Transverse colon (tissue), 4 donors: Measurements from ENCODE around the gene PCDHB5. TPM values are rescaled to one million over a fixed set of nuclear protein-coding genes. Genes with fewer than 3 reads are reported as not detected.
"Not testable (repeated sequence)": the region's sequence is repeated elsewhere in the genome, so short reads cannot be mapped to it uniquely, and the experiment has no call there.

Experiments used
- DNase-seq: peaks from one replicate; pipeline ENCODE4 v3.0.0-alpha.2; 2019
- H3K27ac ChIP-seq, 4 donors: fragments of 200-600 bp; sonication (generic); 2 replicates each; pipeline ENCODE4 v1.5.1; 2016 to 2018; ENCODE audit warnings: inconsistent platforms in 4 of 4
- H3K27me3 ChIP-seq: fragments of 200-600 bp; sonication (generic); 2 replicates; pipeline ENCODE4 v1.5.1; 2017; ENCODE audit warnings: inconsistent platforms
- H3K36me3 ChIP-seq, 4 donors: fragments of 200-600 bp; sonication (generic); 2 replicates each; pipeline ENCODE4 v1.5.1; 2017 to 2019; ENCODE audit warnings: inconsistent platforms in 4 of 4
- H3K4me1 ChIP-seq, 4 donors: fragments of 200-600 bp; sonication (generic); 2 replicates each; pipeline ENCODE4 v1.5.1; 2017 to 2020; ENCODE audit warnings: inconsistent platforms in 4 of 4
- H3K4me3 ChIP-seq, 4 donors: fragments of 200-600 bp; sonication (generic); 1 replicate in 1 of 4; 2 replicates in 3 of 4; pipeline versions ENCODE4 v1.5.1 to v1.6.1; 2017 to 2019; ENCODE audit warnings: inconsistent platforms in 4 of 4
- H3K9me3 ChIP-seq, 2 donors: fragments of 200-600 bp; sonication (generic); 2 replicates each; pipeline ENCODE4 v1.5.1; 2017 to 2019; ENCODE audit warnings: inconsistent platforms in 2 of 2
- EP300 ChIP-seq: sonication (generic); formaldehyde crosslinking; IDR thresholded peaks from one replicate; pipeline ENCODE4 v1.6.1; 2017; ENCODE audit warnings: antibody characterized with exemption, low read depth
- POLR2A ChIP-seq: fragments of 450-650 bp; IDR thresholded peaks from one replicate; pipeline ENCODE4 v1.6.1; 2016; ENCODE audit warnings: antibody characterized with exemption, mild to moderate bottlenecking, moderate library complexity
- POLR2AphosphoS5 ChIP-seq, 3 donors: sonication (generic); formaldehyde crosslinking; IDR thresholded peaks; one replicate each; pipeline ENCODE4 v1.6.1; 2016; ENCODE audit warnings: antibody characterized with exemption in 3 of 3
- whole genome bisulfite sequencing, 2 donors: methylation state at CpG; one replicate each; pipeline ENCODE4 v1.1.5; 2018; ENCODE audit warnings: low coverage in 1 of 2; 5-methylcytosine and 5-hydroxymethylcytosine counted together
- in situ Hi-C, 4 donors: fragments of 200-750 bp; cut with MboI; loops; one replicate each; pipeline versions ENCODE4 v1.15.0 to v1.15.1; 2017; ENCODE audit warnings: low sequenced_read_pairs in 3 of 4, low pct_ligation_motif_present in 1 of 4, low pct_unique_long_range_greater_than_20kb in 1 of 4
- intact Hi-C: fragments of 100-400 bp; cut with DNase I; formaldehyde crosslinking; loops from one replicate; pipeline ENCODE4 v1.15.1; 2023; ENCODE audit warnings: low total_unique reads
- total RNA-seq, 4 donors: library from RNA; depleted of rRNA; stranded (reverse); fragments of >200 nt; gene quantifications; one replicate each; pipeline ENCODE4 v1.1.0, GENCODE V29; 2016
- TF ChIP-seq, protein P1 (sequence below), 5 experiments: fragments of 200-600 bp in 3 of 5; fragments of 450-650 bp in 2 of 5; sonication (generic) in 3 of 5; IDR thresholded peaks; 1 replicate in 2 of 5; 2 replicates in 3 of 5; pipeline ENCODE4 v1.5.1; 2016 to 2017; ENCODE audit warnings: antibody characterized with exemption in 5 of 5, inconsistent platforms in 3 of 5, mild to moderate bottlenecking in 2 of 5, moderate library complexity in 1 of 5

PCDHB5 gene
- total RNA-seq, 4 donors from 2014 or later: 1.1 to 3.0 (median 1.3) TPM; not detected in 1

- in situ Hi-C loops: no loop called here
- DNase-seq: no peak
- H3K4me1 ChIP-seq: no peaks in the 10 kb centered on the region
- TF ChIP-seq EP300: no peak
- TF ChIP-seq, protein P1, sequence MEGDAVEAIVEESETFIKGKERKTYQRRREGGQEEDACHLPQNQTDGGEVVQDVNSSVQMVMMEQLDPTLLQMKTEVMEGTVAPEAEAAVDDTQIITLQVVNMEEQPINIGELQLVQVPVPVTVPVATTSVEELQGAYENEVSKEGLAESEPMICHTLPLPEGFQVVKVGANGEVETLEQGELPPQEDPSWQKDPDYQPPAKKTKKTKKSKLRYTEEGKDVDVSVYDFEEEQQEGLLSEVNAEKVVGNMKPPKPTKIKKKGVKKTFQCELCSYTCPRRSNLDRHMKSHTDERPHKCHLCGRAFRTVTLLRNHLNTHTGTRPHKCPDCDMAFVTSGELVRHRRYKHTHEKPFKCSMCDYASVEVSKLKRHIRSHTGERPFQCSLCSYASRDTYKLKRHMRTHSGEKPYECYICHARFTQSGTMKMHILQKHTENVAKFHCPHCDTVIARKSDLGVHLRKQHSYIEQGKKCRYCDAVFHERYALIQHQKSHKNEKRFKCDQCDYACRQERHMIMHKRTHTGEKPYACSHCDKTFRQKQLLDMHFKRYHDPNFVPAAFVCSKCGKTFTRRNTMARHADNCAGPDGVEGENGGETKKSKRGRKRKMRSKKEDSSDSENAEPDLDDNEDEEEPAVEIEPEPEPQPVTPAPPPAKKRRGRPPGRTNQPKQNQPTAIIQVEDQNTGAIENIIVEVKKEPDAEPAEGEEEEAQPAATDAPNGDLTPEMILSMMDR (IDR thresholded peaks at IDR 0.05): peak in 2 of 5 experiments; percentile 15 to 25
- peaks cover 12% of the 10 kb centered on the region for H3K27me3 ChIP-seq
- no peaks in the 10 kb centered on the region for H3K36me3 ChIP-seq
- H3K27ac ChIP-seq: no peak within 1 kb of the TSS
- WGBS, 2 donors: 35 to 49% methylated on average over 11 to 20 of the region's 20 CpGs
- H3K9me3 ChIP-seq: peaks cover 25 to 35% of the 10 kb centered on the region in 2 donors
- H3K4me3 ChIP-seq: peak within 1 kb of the TSS in 1 of 4 donors; percentile 15
- intact Hi-C loops: no loop called here
Observed at GRCh38 chr5:141172381-141173204, 37.6 kb downstream of the PCDHB5 start, which contains the start of gene PCDHB7. TSS of gene PCDHB7 (plus strand) at chr5:141172644. CDS start at chr5:141172836, 192 bp downstream.

DNA sequence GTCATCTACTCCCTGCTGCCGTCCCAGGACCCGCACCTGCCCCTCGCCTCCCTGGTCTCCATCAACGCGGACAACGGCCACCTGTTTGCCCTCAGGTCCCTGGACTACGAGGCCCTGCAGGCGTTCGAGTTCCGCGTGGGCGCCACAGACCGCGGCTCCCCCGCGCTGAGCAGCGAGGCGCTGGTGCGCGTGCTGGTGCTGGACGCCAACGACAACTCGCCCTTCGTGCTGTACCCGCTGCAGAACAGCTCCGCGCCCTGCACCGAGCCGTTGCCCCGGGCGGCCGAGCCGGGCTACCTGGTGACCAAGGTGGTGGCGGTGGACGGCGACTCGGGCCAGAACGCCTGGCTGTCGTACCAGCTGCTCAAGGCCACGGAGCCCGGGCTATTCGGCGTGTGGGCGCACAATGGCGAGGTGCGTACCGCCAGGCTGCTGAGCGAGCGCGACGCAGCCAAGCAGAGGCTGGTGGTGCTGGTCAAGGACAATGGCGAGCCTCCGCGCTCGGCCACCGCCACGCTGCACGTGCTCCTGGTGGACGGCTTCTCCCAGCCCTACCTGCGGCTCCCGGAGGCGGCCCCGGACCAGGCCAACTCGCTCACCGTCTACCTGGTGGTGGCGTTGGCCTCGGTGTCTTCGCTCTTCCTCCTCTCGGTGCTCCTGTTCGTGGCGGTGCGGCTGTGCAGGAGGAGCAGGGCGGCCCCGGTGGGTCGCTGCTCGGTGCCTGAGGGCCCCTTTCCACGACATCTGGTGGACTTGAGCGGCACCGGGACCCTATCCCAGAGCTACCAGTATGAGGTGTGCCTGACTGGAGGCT, 39.5 kb downstream of the PCDHB5 start:
- in situ Hi-C loops: not testable (repeated sequence)
- H3K9me3 ChIP-seq: peaks cover 30 to 34% of the 10 kb centered on the region in 2 donors

DNA sequence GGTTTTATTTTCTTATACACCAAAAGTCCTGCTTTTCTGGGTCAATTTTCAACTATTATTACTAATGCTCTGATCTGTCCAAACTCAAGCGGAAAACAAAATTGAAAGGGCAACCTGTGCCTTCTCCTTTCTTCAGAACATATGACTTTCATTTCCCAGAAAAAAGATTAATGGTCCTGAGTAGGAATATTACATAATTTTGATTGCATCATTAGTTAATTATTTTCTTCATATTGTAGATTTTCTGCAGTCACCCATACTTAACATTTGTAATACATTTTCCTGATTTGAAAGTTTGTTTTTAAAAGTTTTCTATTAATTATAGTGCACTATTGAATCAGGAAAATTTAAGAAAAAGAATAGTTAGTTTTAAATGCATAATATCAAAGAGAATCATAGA, 40.9 kb downstream of the PCDHB5 start:
- WGBS, 2 donors: 69 to 72% methylated on average over 1 of the region's 1 CpG
- intact Hi-C loops (no loop called here), in situ Hi-C loops (no loop called here)
- Histone ChIP-seq H3K4me1 (no peaks in the 10 kb centered on the region), H3K27ac (no peak overlapping the region), H3K9me3 (peaks cover 30% of the 10 kb centered on the region in 2 donors), H3K27me3 (peaks cover 18% of the 10 kb centered on the region), H3K36me3 (no peaks in the 10 kb centered on the region), H3K4me3 (no peak overlapping the region)
- TF ChIP-seq POLR2AphosphoS5 (IDR thresholded peaks at IDR 0.05) (no peak), POLR2A (no peak), EP300 (no peak)
- TF ChIP-seq, protein P1 (IDR thresholded peaks at IDR 0.05): no peak
- DNase-seq: no peak

More for the DNA sequence above, 39.5 kb downstream of the PCDHB5 start:
- DNase-seq, H3K27ac ChIP-seq, H3K4me1 ChIP-seq, intact Hi-C loops, H3K36me3 ChIP-seq, H3K4me3 ChIP-seq: not testable (repeated sequence)
- peaks cover 18% of the 10 kb centered on the region for H3K27me3 ChIP-seq
- WGBS, 2 donors: 73 to 80% methylated on average over 10 to 66 of the region's 79 CpGs

GRCh38 chr5:141177577-141178191, 42.7 kb downstream of the PCDHB5 start, which contains the start of gene PCDHB8:
TSS of gene PCDHB8 (plus strand) at chr5:141177790. CDS start at chr5:141178035, 245 bp downstream.
- H3K27me3 ChIP-seq: peaks cover 18% of the 10 kb centered on the region
- H3K4me1 ChIP-seq: not testable (repeated sequence)
- 55 to 70% methylated on average over 7 to 14 of the region's 18 CpGs for WGBS, 2 donors

GRCh38 chr5:141179371-141179770, 44.4 kb downstream of the PCDHB5 start:
- peaks cover 25 to 37% of the 10 kb centered on the region in 2 donors for H3K9me3 ChIP-seq
- WGBS, 2 donors: 78 to 81% methylated on average over 7 to 38 of the region's 39 CpGs
- H3K36me3 ChIP-seq, H3K4me1 ChIP-seq, DNase-seq, intact Hi-C loops, H3K4me3 ChIP-seq, H3K27ac ChIP-seq, in situ Hi-C loops: not testable (repeated sequence)
- H3K27me3 ChIP-seq: peaks cover 18% of the 10 kb centered on the region

More at GRCh38 chr5:141177577-141178191, 42.7 kb downstream of the PCDHB5 start, which contains the start of gene PCDHB8:
- peaks cover 30% of the 10 kb centered on the region in 2 donors for H3K9me3 ChIP-seq
- DNase-seq, intact Hi-C loops, in situ Hi-C loops, H3K27ac ChIP-seq, H3K36me3 ChIP-seq, H3K4me3 ChIP-seq: not testable (repeated sequence)

- DNase-seq, H3K4me3 ChIP-seq, intact Hi-C loops, H3K27ac ChIP-seq, in situ Hi-C loops, H3K36me3 ChIP-seq, H3K4me1 ChIP-seq: not testable (repeated sequence)
- Histone ChIP-seq H3K27me3 (peaks cover 18% of the 10 kb centered on the region), H3K9me3 (peaks cover 28 to 38% of the 10 kb centered on the region in 2 donors)
- WGBS, 2 donors: 63% methylated on average over 25 of the region's 32 CpGs; no CpG with 5 or more reads in 1 of the 2 donors
Observed at GRCh38 chr5:141179876-141180275, 44.9 kb downstream of the PCDHB5 start.
